ENCODE results near the gene BPIFB6.

DNA sequence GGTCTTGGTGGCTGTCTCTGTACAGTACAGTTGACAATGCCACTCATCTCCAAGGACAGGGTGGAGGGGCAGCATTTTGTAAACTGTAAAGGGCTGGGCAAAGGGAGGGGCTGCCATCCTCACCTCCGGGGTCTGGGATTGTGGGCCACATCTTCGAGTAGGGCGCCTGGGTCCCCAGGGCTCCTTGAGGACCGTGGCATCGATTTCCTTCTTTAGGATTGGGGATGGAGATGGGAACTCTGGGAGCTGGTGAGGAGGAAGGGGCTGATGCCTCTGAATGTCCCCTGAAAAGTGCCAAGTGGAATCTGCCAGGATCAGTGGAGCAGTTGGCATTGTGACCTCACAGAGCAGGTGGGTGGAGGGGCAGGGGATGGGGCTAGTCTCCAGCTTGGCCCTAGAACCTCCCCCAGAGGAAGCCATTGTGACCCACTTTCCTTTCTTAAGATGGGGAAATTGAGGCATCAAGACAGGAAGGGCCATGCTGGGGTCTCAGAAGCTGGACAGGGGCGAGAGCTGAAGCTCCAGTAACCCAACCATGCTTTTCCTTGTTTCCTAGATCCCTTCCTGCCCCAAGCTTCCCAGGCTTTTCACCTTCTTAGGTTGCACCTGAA, 27.2 kb upstream of the BPIFB6 start, which contains the start of gene SUN5:
- no peak for TF ChIP-seq TAF1 (conservative IDR thresholded peaks at IDR 0.05)
- TF ChIP-seq, protein P1, sequence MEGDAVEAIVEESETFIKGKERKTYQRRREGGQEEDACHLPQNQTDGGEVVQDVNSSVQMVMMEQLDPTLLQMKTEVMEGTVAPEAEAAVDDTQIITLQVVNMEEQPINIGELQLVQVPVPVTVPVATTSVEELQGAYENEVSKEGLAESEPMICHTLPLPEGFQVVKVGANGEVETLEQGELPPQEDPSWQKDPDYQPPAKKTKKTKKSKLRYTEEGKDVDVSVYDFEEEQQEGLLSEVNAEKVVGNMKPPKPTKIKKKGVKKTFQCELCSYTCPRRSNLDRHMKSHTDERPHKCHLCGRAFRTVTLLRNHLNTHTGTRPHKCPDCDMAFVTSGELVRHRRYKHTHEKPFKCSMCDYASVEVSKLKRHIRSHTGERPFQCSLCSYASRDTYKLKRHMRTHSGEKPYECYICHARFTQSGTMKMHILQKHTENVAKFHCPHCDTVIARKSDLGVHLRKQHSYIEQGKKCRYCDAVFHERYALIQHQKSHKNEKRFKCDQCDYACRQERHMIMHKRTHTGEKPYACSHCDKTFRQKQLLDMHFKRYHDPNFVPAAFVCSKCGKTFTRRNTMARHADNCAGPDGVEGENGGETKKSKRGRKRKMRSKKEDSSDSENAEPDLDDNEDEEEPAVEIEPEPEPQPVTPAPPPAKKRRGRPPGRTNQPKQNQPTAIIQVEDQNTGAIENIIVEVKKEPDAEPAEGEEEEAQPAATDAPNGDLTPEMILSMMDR (IDR thresholded peaks at IDR 0.05; ENCODE audit: low read depth, low read length, missing input control), result no peak
- TF ChIP-seq RAD21 (IDR thresholded peaks at IDR 0.05), result no peak
- TF ChIP-seq, protein P2, sequence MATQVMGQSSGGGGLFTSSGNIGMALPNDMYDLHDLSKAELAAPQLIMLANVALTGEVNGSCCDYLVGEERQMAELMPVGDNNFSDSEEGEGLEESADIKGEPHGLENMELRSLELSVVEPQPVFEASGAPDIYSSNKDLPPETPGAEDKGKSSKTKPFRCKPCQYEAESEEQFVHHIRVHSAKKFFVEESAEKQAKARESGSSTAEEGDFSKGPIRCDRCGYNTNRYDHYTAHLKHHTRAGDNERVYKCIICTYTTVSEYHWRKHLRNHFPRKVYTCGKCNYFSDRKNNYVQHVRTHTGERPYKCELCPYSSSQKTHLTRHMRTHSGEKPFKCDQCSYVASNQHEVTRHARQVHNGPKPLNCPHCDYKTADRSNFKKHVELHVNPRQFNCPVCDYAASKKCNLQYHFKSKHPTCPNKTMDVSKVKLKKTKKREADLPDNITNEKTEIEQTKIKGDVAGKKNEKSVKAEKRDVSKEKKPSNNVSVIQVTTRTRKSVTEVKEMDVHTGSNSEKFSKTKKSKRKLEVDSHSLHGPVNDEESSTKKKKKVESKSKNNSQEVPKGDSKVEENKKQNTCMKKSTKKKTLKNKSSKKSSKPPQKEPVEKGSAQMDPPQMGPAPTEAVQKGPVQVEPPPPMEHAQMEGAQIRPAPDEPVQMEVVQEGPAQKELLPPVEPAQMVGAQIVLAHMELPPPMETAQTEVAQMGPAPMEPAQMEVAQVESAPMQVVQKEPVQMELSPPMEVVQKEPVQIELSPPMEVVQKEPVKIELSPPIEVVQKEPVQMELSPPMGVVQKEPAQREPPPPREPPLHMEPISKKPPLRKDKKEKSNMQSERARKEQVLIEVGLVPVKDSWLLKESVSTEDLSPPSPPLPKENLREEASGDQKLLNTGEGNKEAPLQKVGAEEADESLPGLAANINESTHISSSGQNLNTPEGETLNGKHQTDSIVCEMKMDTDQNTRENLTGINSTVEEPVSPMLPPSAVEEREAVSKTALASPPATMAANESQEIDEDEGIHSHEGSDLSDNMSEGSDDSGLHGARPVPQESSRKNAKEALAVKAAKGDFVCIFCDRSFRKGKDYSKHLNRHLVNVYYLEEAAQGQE (IDR thresholded peaks at IDR 0.05), result no peak
- no peak for TF ChIP-seq JUND (IDR thresholded peaks at IDR 0.05)
- TF ChIP-seq, protein P3, sequence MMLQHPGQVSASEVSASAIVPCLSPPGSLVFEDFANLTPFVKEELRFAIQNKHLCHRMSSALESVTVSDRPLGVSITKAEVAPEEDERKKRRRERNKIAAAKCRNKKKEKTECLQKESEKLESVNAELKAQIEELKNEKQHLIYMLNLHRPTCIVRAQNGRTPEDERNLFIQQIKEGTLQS (IDR thresholded peaks at IDR 0.05), result no peak
- TF ChIP-seq HNF4G (IDR thresholded peaks at IDR 0.05), result no peak
